H1 (cell line): ENCODE measurements around the gene CFAP210. TPM values are rescaled to one million over a fixed set of nuclear protein-coding genes. Genes with fewer than 3 reads are reported as not detected.

Source experiments
- ASH2L ChIP-seq: fragments of 200-600, 300-600 bp; sonication (generic); IDR thresholded peaks from one replicate; pipeline ENCODE4 v1.7.1; 2017; ENCODE audit warnings: low read length
- FOSL1 ChIP-seq: IDR thresholded peaks from 2 replicates; pipeline ENCODE4 v1.6.1; 2011; ENCODE audit warnings: mild to moderate bottlenecking, low read depth, low read length, moderate library complexity; ENCODE audit not compliant: insufficient read depth
- GABPA ChIP-seq: IDR thresholded peaks from 2 replicates; pipeline ENCODE4 v1.6.1; 2011; ENCODE audit warnings: mild to moderate bottlenecking, low read length, moderate library complexity, borderline replicate concordance; ENCODE audit not compliant: insufficient read depth
- GTF2F1 ChIP-seq: IDR thresholded peaks from 2 replicates; pipeline ENCODE4 v1.6.1; 2012; ENCODE audit warnings: low read depth, low read length, improper control_type of control experiment, borderline replicate concordance
- JUND ChIP-seq: IDR thresholded peaks from 2 replicates; pipeline ENCODE4 v1.6.1; 2011; ENCODE audit warnings: mild to moderate bottlenecking, improper control_type of control experiment, low read length
- POU5F1 ChIP-seq: IDR thresholded peaks from 2 replicates; pipeline ENCODE4 v1.6.1; 2011; ENCODE audit warnings: low read depth, mild to moderate bottlenecking, low read length, moderate library complexity
- RBBP5 ChIP-seq: IDR thresholded peaks from 2 replicates; pipeline ENCODE4 v1.7.1; 2012; ENCODE audit warnings: low read depth, mild to moderate bottlenecking, inconsistent platforms, low read length, moderate library complexity, borderline replicate concordance
- TAF1 ChIP-seq: IDR thresholded peaks from 2 replicates; pipeline ENCODE4 v1.6.1; 2011; ENCODE audit warnings: mild to moderate bottlenecking, low read depth, low read length
- polyA plus RNA-seq, 7 experiments: library from polyadenylated mRNA; depleted of rRNA in 3 of 7; stranded (reverse) in 5 of 7; unstranded in 2 of 7; fragments of >200 nt in 5 of 7; fragments of 200-250 nt in 2 of 7; gene quantifications; 1 replicate in 5 of 7; 2 replicates in 1 of 7; 4 replicates in 1 of 7; pipeline versions ENCODE4 v1.2.1 to v1.2.3, GENCODE V29; 2011 to 2013; ENCODE audit warnings: missing spikeins in 2 of 7, mixed read lengths in 2 of 7
- total RNA-seq: library from RNA; stranded (reverse); fragmentation: NEBNext Ultra II Directional; extraction: Animal tissue kit (Norgen Biotek cat#: 25700); gene quantifications from 2 replicates; pipeline ENCODE4 v1.2.1, GENCODE V29; 2021
- TF ChIP-seq, protein P1 (sequence below): fragments of 300-600 bp; sonication (generic); IDR thresholded peaks from 2 replicates; pipeline ENCODE4 v1.7.1; 2012; ENCODE audit warnings: low read length, moderate library complexity, mild to moderate bottlenecking, inconsistent platforms; ENCODE audit not compliant: insufficient replicate concordance

CFAP210 gene
- total and polyA plus RNA-seq, 2 of the 8 experiments (the other 6 are each of a cell fraction or from before 2014, with no cell fraction given) = 0.06 to 0.37 TPM

DNA sequence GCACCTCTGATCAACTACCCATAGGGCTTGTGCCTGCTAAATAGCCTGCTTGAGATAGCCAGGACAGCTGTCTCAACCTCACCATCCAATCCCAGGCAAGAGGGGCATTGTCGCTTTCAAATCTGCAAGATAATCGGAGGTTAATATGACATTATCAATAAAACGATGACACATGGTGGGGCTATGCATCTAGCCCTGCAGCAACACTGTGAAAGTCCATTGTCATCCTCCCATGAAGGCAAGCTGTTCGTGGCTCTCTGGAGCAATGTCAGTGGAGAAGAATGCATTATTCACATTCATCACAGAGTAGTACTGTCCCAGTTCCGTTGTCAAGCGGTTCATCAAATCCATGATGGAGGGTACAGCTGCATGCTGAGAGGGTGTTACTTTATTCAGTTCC, 20.5 kb upstream of the CFAP210 start (continued):
- TF ChIP-seq, protein P1, sequence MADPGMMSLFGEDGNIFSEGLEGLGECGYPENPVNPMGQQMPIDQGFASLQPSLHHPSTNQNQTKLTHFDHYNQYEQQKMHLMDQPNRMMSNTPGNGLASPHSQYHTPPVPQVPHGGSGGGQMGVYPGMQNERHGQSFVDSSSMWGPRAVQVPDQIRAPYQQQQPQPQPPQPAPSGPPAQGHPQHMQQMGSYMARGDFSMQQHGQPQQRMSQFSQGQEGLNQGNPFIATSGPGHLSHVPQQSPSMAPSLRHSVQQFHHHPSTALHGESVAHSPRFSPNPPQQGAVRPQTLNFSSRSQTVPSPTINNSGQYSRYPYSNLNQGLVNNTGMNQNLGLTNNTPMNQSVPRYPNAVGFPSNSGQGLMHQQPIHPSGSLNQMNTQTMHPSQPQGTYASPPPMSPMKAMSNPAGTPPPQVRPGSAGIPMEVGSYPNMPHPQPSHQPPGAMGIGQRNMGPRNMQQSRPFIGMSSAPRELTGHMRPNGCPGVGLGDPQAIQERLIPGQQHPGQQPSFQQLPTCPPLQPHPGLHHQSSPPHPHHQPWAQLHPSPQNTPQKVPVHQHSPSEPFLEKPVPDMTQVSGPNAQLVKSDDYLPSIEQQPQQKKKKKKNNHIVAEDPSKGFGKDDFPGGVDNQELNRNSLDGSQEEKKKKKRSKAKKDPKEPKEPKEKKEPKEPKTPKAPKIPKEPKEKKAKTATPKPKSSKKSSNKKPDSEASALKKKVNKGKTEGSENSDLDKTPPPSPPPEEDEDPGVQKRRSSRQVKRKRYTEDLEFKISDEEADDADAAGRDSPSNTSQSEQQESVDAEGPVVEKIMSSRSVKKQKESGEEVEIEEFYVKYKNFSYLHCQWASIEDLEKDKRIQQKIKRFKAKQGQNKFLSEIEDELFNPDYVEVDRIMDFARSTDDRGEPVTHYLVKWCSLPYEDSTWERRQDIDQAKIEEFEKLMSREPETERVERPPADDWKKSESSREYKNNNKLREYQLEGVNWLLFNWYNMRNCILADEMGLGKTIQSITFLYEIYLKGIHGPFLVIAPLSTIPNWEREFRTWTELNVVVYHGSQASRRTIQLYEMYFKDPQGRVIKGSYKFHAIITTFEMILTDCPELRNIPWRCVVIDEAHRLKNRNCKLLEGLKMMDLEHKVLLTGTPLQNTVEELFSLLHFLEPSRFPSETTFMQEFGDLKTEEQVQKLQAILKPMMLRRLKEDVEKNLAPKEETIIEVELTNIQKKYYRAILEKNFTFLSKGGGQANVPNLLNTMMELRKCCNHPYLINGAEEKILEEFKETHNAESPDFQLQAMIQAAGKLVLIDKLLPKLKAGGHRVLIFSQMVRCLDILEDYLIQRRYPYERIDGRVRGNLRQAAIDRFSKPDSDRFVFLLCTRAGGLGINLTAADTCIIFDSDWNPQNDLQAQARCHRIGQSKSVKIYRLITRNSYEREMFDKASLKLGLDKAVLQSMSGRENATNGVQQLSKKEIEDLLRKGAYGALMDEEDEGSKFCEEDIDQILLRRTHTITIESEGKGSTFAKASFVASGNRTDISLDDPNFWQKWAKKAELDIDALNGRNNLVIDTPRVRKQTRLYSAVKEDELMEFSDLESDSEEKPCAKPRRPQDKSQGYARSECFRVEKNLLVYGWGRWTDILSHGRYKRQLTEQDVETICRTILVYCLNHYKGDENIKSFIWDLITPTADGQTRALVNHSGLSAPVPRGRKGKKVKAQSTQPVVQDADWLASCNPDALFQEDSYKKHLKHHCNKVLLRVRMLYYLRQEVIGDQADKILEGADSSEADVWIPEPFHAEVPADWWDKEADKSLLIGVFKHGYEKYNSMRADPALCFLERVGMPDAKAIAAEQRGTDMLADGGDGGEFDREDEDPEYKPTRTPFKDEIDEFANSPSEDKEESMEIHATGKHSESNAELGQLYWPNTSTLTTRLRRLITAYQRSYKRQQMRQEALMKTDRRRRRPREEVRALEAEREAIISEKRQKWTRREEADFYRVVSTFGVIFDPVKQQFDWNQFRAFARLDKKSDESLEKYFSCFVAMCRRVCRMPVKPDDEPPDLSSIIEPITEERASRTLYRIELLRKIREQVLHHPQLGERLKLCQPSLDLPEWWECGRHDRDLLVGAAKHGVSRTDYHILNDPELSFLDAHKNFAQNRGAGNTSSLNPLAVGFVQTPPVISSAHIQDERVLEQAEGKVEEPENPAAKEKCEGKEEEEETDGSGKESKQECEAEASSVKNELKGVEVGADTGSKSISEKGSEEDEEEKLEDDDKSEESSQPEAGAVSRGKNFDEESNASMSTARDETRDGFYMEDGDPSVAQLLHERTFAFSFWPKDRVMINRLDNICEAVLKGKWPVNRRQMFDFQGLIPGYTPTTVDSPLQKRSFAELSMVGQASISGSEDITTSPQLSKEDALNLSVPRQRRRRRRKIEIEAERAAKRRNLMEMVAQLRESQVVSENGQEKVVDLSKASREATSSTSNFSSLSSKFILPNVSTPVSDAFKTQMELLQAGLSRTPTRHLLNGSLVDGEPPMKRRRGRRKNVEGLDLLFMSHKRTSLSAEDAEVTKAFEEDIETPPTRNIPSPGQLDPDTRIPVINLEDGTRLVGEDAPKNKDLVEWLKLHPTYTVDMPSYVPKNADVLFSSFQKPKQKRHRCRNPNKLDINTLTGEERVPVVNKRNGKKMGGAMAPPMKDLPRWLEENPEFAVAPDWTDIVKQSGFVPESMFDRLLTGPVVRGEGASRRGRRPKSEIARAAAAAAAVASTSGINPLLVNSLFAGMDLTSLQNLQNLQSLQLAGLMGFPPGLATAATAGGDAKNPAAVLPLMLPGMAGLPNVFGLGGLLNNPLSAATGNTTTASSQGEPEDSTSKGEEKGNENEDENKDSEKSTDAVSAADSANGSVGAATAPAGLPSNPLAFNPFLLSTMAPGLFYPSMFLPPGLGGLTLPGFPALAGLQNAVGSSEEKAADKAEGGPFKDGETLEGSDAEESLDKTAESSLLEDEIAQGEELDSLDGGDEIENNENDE = no peak
- no peak for TF ChIP-seq GTF2F1
- no peak for TF ChIP-seq GABPA
- TF ChIP-seq RBBP5 = no peak
- TF ChIP-seq TAF1 = no peak
- no peak for TF ChIP-seq FOSL1
- TF ChIP-seq POU5F1 = no peak
- no peak for TF ChIP-seq JUND
- TF ChIP-seq ASH2L = no peak
- TF ChIP-seq, all 59 proteins: peak for 0
